PC-3 (cell line): Measurements from ENCODE around the gene ZNRF2. TPM values are rescaled to one million over a fixed set of nuclear protein-coding genes. Genes with fewer than 3 reads are reported as not detected.

ENCODE experiments used
- ATAC-seq: fragments of 200-7000 bp; cut with Tn5 transposase; 2 replicates; pipeline ENCODE4 v1.9.1; 2020; ENCODE audit warnings: mild to moderate bottlenecking, moderate library complexity
- BruUV-seq: library from RNA; stranded (reverse); fragments of 400-500 nt; replicated peaks from 2 replicates; lab custom pipeline; 2021; lab: Mats Ljungman, UMichigan
- CTCF ChIA-PET: fragments of 300-600 bp; sonication (Branson Sonifier 250); formaldehyde crosslinking; loops from one replicate; lab custom pipeline; 2022; ENCODE audit warnings: antibody characterized with exemption; lab: Charles Lee
- POLR2A ChIA-PET: fragments of 300-600 bp; sonication (Branson Sonifier 250); formaldehyde crosslinking; loops from one replicate; lab custom pipeline; 2022; ENCODE audit warnings: antibody characterized with exemption; ENCODE audit not compliant: unreplicated experiment; lab: Charles Lee
- DNase-seq: peaks from one replicate; pipeline ENCODE4 v3.0.0-alpha.2; 2015
- H2AFZ ChIP-seq: fragments of 300-600 bp; sonication (generic); 2 replicates; pipeline ENCODE4 v1.6.0; 2016; ENCODE audit warnings: antibody characterized with exemption, low read length
- H3F3A ChIP-seq: fragments of 300-600 bp; sonication (generic); one replicate; pipeline ENCODE4 v1.6.0; 2017; ENCODE audit warnings: antibody characterized with exemption, low read length, control low read depth, mild to moderate bottlenecking; ENCODE audit not compliant: unreplicated experiment
- H3K27ac ChIP-seq: fragments of 300-600 bp; sonication (generic); 2 replicates; pipeline ENCODE4 v1.5.1; 2016; ENCODE audit warnings: mild to moderate bottlenecking, low read length
- H3K27me3 ChIP-seq: fragments of 300-600 bp; sonication (generic); 2 replicates; pipeline ENCODE4 v1.6.1; 2016; ENCODE audit warnings: low read length, mixed read lengths
- H3K36me3 ChIP-seq: fragments of 300-600 bp; sonication (generic); 2 replicates; pipeline ENCODE4 v1.6.1; 2016; ENCODE audit warnings: low read depth, mixed run types, low read length, mixed read lengths
- H3K4me1 ChIP-seq: fragments of 300-600 bp; sonication (generic); 2 replicates; pipeline ENCODE4 v1.5.1; 2016; ENCODE audit warnings: low read length; ENCODE audit not compliant: insufficient read depth
- H3K4me2 ChIP-seq: fragments of 300-600 bp; sonication (generic); 2 replicates; pipeline ENCODE4 v1.6.0; 2016; ENCODE audit warnings: low read length
- H3K4me3 ChIP-seq: fragments of 300-600 bp; sonication (generic); 2 replicates; pipeline ENCODE4 v1.5.1; 2016; ENCODE audit warnings: mild to moderate bottlenecking, low read length, mixed read lengths
- H3K79me2 ChIP-seq: fragments of 300-600 bp; sonication (generic); 2 replicates; pipeline ENCODE4 v1.6.1; 2017; ENCODE audit warnings: low read length, mixed read lengths
- H3K9ac ChIP-seq: fragments of 300-600 bp; sonication (generic); 2 replicates; pipeline ENCODE4 v1.6.0; 2016; ENCODE audit warnings: mild to moderate bottlenecking, low read length
- H3K9me2 ChIP-seq: fragments of 300-600 bp; sonication (generic); replicated peaks from 2 replicates; pipeline ENCODE4 v1.6.1; 2016; ENCODE audit warnings: mixed run types, low read length, mixed read lengths
- H3K9me3 ChIP-seq: fragments of 300-600 bp; sonication (generic); 2 replicates; pipeline ENCODE4 v1.6.1; 2016; ENCODE audit warnings: low read length, mixed read lengths
- H4K20me1 ChIP-seq: fragments of 300-600 bp; sonication (generic); 2 replicates; pipeline ENCODE4 v1.6.1; 2016; ENCODE audit warnings: low read length, mixed read lengths
- CTCF ChIP-seq: fragments of 300-600 bp; sonication (generic); conservative IDR thresholded peaks from 2 replicates; pipeline ENCODE4 v1.5.1; 2017; ENCODE audit warnings: antibody characterized with exemption, low read depth, mild to moderate bottlenecking, low read length
- EZH2 ChIP-seq: fragments of 300-600 bp; sonication (generic); IDR thresholded peaks from one replicate; pipeline ENCODE4 v1.6.1; 2017; ENCODE audit warnings: antibody characterized with exemption, mild to moderate bottlenecking, low read length; ENCODE audit not compliant: unreplicated experiment
- EZH2phosphoT487 ChIP-seq: fragments of 300-600 bp; sonication (generic); IDR thresholded peaks from 2 replicates; pipeline ENCODE4 v1.6.1; 2018; ENCODE audit warnings: mild to moderate bottlenecking, antibody characterized with exemption, low read length, borderline replicate concordance
- intact Hi-C: fragments of 100-400 bp; cut with micrococcal nuclease; formaldehyde crosslinking; loops from 2 replicates; pipeline ENCODE4 v1.9.0; 2023
- total RNA-seq: library from RNA; depleted of rRNA; stranded (reverse); fragments of >200 nt; gene quantifications from 2 replicates; pipeline ENCODE4 v1.2.3, GENCODE V29; 2014

Gene ZNRF2
- total RNA-seq, 1 experiment from 2014 or later: 13.1 TPM

GRCh38 chr7:30349170-30349569, 64.8 kb downstream of the ZNRF2 start:
- ATAC-seq (no peak), DNase-seq (peak; percentile 54)
- no peak for TF ChIP-seq CTCF
- TF ChIP-seq EZH2: no peak
- no peak for TF ChIP-seq EZH2phosphoT487
- no peaks in the 10 kb centered on the region for H3K9me2 ChIP-seq
- BruUV-seq: no TSS peak
- no peaks in the 10 kb centered on the region for H3K9me3 ChIP-seq
- peak overlapping the region; percentile 88 for H3K4me2 ChIP-seq
- no peaks in the 10 kb centered on the region for H3F3A ChIP-seq
- ChIA-PET CTCF (no interaction called here), POLR2A (interaction anchor here (0.6 to 0.7 kb wide), 2 partner anchors 27 to 1182 kb away, joined by 3 read pairs; no protein-coding TSS in a partner anchor)
- peak overlapping the region; percentile 81 for H3K27ac ChIP-seq
- no peaks in the 10 kb centered on the region for H3K27me3 ChIP-seq
- peak overlapping the region; percentile 54; the same call in 1 of the 2 replicates for H3K4me3 ChIP-seq
- intact Hi-C loops: loop anchor here (2.0 kb wide), 2 partner anchors 18 to 30 kb away; no protein-coding TSS in a partner anchor
- peak overlapping the region; percentile 26; the same call in 1 of the 2 replicates for H3K9ac ChIP-seq
- H3K36me3 ChIP-seq: no peaks in the 10 kb centered on the region
- H3K4me1 ChIP-seq: peaks cover 37% of the 10 kb centered on the region
- H4K20me1 ChIP-seq: no peaks in the 10 kb centered on the region
- peaks cover 60% of the 10 kb centered on the region for H3K79me2 ChIP-seq
- no peak overlapping the region for H2AFZ ChIP-seq

- no peaks in the 10 kb centered on the region for H4K20me1 ChIP-seq
These were observed 65.4 kb downstream of the ZNRF2 start for GRCh38 chr7:30349816-30350215.

More at GRCh38 chr7:30349816-30350215, 65.4 kb downstream of the ZNRF2 start:
- POLR2A ChIA-PET: interaction anchor here (0.7 kb wide), 1 partner anchor 27 kb away, joined by 3 read pairs; no protein-coding TSS in a partner anchor
- intact Hi-C loops: loop anchor here (2.0 kb wide), 2 partner anchors 19 to 31 kb away; no protein-coding TSS in a partner anchor
- ATAC-seq: no peak
- no peak for TF ChIP-seq CTCF
- Histone ChIP-seq H3K9me3 (no peaks in the 10 kb centered on the region), H3K36me3 (no peaks in the 10 kb centered on the region), H2AFZ (no peak overlapping the region), H3F3A (no peaks in the 10 kb centered on the region), H3K9me2 (no peaks in the 10 kb centered on the region), H3K4me3 (no peak overlapping the region), H3K4me2 (peak overlapping the region; percentile 88), H3K79me2 (peaks cover 62% of the 10 kb centered on the region), H3K27me3 (no peaks in the 10 kb centered on the region), H3K27ac (no peak overlapping the region), H3K9ac (no peak overlapping the region), H3K4me1 (peaks cover 37% of the 10 kb centered on the region)
- CTCF ChIA-PET: interaction anchor here (1.0 kb wide), 1 partner anchor 226 kb away, joined by 3 read pairs; no protein-coding TSS in a partner anchor
- no peak for DNase-seq
- BruUV-seq: no TSS peak
